IMR-90 (cell line): Measurements from ENCODE around the gene NFASC. TPM values are rescaled to one million over a fixed set of nuclear protein-coding genes. Genes with fewer than 3 reads are reported as not detected.

ENCODE experiments used
- ATAC-seq: fragments of 200-7000 bp; cut with Tn5 transposase; 2 replicates; pipeline ENCODE4 v1.9.1; 2020; ENCODE audit warnings: low read depth, mild to moderate bottlenecking, moderate library complexity
- BruUV-seq: library from RNA; stranded (reverse); fragments of 400-500 nt; replicated peaks from 2 replicates; lab custom pipeline; 2021; lab: Mats Ljungman, UMichigan
- CTCF ChIA-PET: fragments of 300-600 bp; formaldehyde crosslinking; extraction: SDS; loops from one replicate; lab custom pipeline; 2021; ENCODE audit warnings: antibody characterized with exemption; lab: Yijun Ruan, JAX
- POLR2A ChIA-PET: fragments of 300-600 bp; sonication (Branson Sonifier 250); formaldehyde crosslinking; loops from one replicate; lab custom pipeline; 2022; ENCODE audit warnings: antibody characterized with exemption; ENCODE audit not compliant: unreplicated experiment; lab: Charles Lee
- DNase-seq: peaks from one replicate; pipeline ENCODE4 v3.0.0; 2013
- H2AFZ ChIP-seq: replicated peaks from 2 replicates; pipeline ENCODE3; 2013; ENCODE audit warnings: low read length, mild to moderate bottlenecking; ENCODE audit not compliant: poor library complexity
- H2AK5ac ChIP-seq: 2 replicates; pipeline ENCODE4 v1.6.1; 2013; ENCODE audit warnings: low read depth, low read length, inconsistent platforms
- H2AK9ac ChIP-seq: replicated peaks from 2 replicates; pipeline ENCODE3; 2013; ENCODE audit warnings: mild to moderate bottlenecking, low read depth, low read length, moderate library complexity; ENCODE audit not compliant: poor library complexity
- H2BK120ac ChIP-seq: 2 replicates; pipeline ENCODE4 v1.6.1; 2013; ENCODE audit warnings: low read depth, low read length, inconsistent platforms
- H2BK15ac ChIP-seq: 3 replicates; pipeline ENCODE4 v1.6.1; 2013; ENCODE audit warnings: low read depth, low read length, inconsistent platforms
- H2BK20ac ChIP-seq: 2 replicates; pipeline ENCODE4 v1.6.1; 2013; ENCODE audit warnings: low read depth, mild to moderate bottlenecking, inconsistent platforms, low read length, moderate library complexity
- H2BK5ac ChIP-seq: 2 replicates; pipeline ENCODE4 v1.6.1; 2013; ENCODE audit warnings: mild to moderate bottlenecking, low read depth, low read length, inconsistent platforms; ENCODE audit not compliant: poor library complexity, severe bottlenecking
- H3K14ac ChIP-seq: replicated peaks from 2 replicates; pipeline ENCODE4 v1.6.1; 2013; ENCODE audit warnings: low read depth, low read length, inconsistent platforms
- H3K18ac ChIP-seq: 2 replicates; pipeline ENCODE4 v1.6.1; 2013; ENCODE audit warnings: low read depth, low read length, control low read depth
- H3K23ac ChIP-seq: 2 replicates; pipeline ENCODE4 v1.6.1; 2013; ENCODE audit warnings: low read depth, low read length, inconsistent platforms
- H3K27ac ChIP-seq: 2 replicates; pipeline ENCODE4 v1.5.1; 2013; ENCODE audit warnings: mild to moderate bottlenecking, control low read depth, low read length; ENCODE audit not compliant: insufficient read depth
- H3K27me3 ChIP-seq: 2 replicates; pipeline ENCODE4 v1.6.1; 2013; ENCODE audit warnings: low read length; ENCODE audit not compliant: control insufficient read depth, insufficient read depth
- H3K36me3 ChIP-seq: 2 replicates; pipeline ENCODE4 v1.6.1; 2013; ENCODE audit warnings: low read length, mixed read lengths; ENCODE audit not compliant: control insufficient read depth, insufficient read depth
- H3K4ac ChIP-seq: 2 replicates; pipeline ENCODE4 v1.6.1; 2013; ENCODE audit warnings: low read depth, low read length, inconsistent platforms
- H3K4me1 ChIP-seq: 2 replicates; pipeline ENCODE4 v1.6.1; 2013; ENCODE audit warnings: low read length, mixed read lengths; ENCODE audit not compliant: control insufficient read depth, insufficient read depth
- H3K4me2 ChIP-seq: 2 replicates; pipeline ENCODE4 v1.6.1; 2013; ENCODE audit warnings: low read depth, mild to moderate bottlenecking, control low read depth, low read length, moderate library complexity
- H3K4me3 ChIP-seq: 2 replicates; pipeline ENCODE4 v1.5.1; 2013; ENCODE audit warnings: low read depth, mild to moderate bottlenecking, control low read depth, low read length, moderate library complexity; ENCODE audit not compliant: insufficient read depth
- H3K56ac ChIP-seq: 2 replicates; pipeline ENCODE4 v1.6.1; 2013; ENCODE audit warnings: low read length, inconsistent platforms; ENCODE audit not compliant: insufficient read depth; ENCODE audit errors: extremely low read depth
- H3K79me1 ChIP-seq, 2 experiments: 2 replicates each; pipeline ENCODE4 v1.6.1; 2013; ENCODE audit warnings: low read length in 2 of 2, inconsistent platforms in 1 of 2, low read depth in 1 of 2
- H3K9ac ChIP-seq: 2 replicates; pipeline ENCODE4 v1.6.1; 2013; ENCODE audit warnings: low read depth, low read length, control low read depth
- H3K9me1 ChIP-seq: 2 replicates; pipeline ENCODE4 v1.6.1; 2013; ENCODE audit warnings: low read length, inconsistent platforms; ENCODE audit not compliant: insufficient read depth
- H3K9me3 ChIP-seq: 2 replicates; pipeline ENCODE4 v1.6.1; 2013; ENCODE audit warnings: low read length; ENCODE audit not compliant: control insufficient read depth, insufficient read depth
- H4K20me1 ChIP-seq: 2 replicates; pipeline ENCODE4 v1.6.1; 2013; ENCODE audit warnings: low read length, inconsistent platforms; ENCODE audit not compliant: insufficient read depth
- H4K5ac ChIP-seq: 2 replicates; pipeline ENCODE4 v1.6.1; 2013; ENCODE audit warnings: mild to moderate bottlenecking, low read depth, low read length, control low read depth
- H4K8ac ChIP-seq, 2 experiments: 2 replicates each; pipeline ENCODE4 v1.6.1; 2013; ENCODE audit warnings: low read depth in 2 of 2, low read length in 2 of 2, control low read depth in 1 of 2, inconsistent platforms in 1 of 2
- H4K91ac ChIP-seq: 2 replicates; pipeline ENCODE4 v1.6.1; 2013; ENCODE audit warnings: low read depth, low read length, inconsistent platforms; ENCODE audit not compliant: insufficient read depth
- BHLHE40 ChIP-seq: fragments of 150-350 bp; IDR thresholded peaks from 2 replicates; pipeline ENCODE4 v1.6.1; 2016; ENCODE audit warnings: mild to moderate bottlenecking, low read depth, low read length
- CEBPB ChIP-seq: IDR thresholded peaks from 2 replicates; pipeline ENCODE4 v1.6.1; 2012; ENCODE audit warnings: low read depth, low read length, improper control_type of control experiment
- CHD1 ChIP-seq: IDR thresholded peaks from 2 replicates; pipeline ENCODE4 v1.6.1; 2012; ENCODE audit warnings: low read depth, low read length, improper control_type of control experiment
- FOS ChIP-seq: fragments of 150-350 bp; IDR thresholded peaks from 2 replicates; pipeline ENCODE4 v1.6.1; 2016; ENCODE audit warnings: low read depth, low read length
- MAFK ChIP-seq: IDR thresholded peaks from 2 replicates; pipeline ENCODE4 v1.6.1; 2012; ENCODE audit warnings: low read depth, low read length, improper control_type of control experiment
- MAZ ChIP-seq: IDR thresholded peaks from 2 replicates; pipeline ENCODE4 v1.6.1; 2012; ENCODE audit warnings: low read depth, mild to moderate bottlenecking, low read length, improper control_type of control experiment, moderate library complexity, borderline replicate concordance
- MXI1 ChIP-seq: IDR thresholded peaks from 2 replicates; pipeline ENCODE4 v1.6.1; 2012; ENCODE audit warnings: low read depth, mild to moderate bottlenecking, low read length, moderate library complexity, borderline replicate concordance
- NFE2L2 ChIP-seq: fragments of 150-350 bp; IDR thresholded peaks from 2 replicates; pipeline ENCODE4 v1.6.1; 2016; ENCODE audit warnings: low read depth, mild to moderate bottlenecking, low read length
- RAD21 ChIP-seq: IDR thresholded peaks from 2 replicates; pipeline ENCODE4 v1.6.1; 2012; ENCODE audit warnings: low read length, improper control_type of control experiment
- RCOR1 ChIP-seq: IDR thresholded peaks from 2 replicates; pipeline ENCODE4 v1.6.1; 2012; ENCODE audit warnings: mild to moderate bottlenecking, low read length, improper control_type of control experiment; ENCODE audit not compliant: insufficient replicate concordance
- RFX5 ChIP-seq: IDR thresholded peaks from 2 replicates; pipeline ENCODE4 v1.8.0; 2012; ENCODE audit warnings: low read depth, mild to moderate bottlenecking, low read length, moderate library complexity
- SMC3 ChIP-seq: fragments of 150-350 bp; IDR thresholded peaks from 2 replicates; pipeline ENCODE4 v1.6.1; 2016; ENCODE audit warnings: low read depth, mild to moderate bottlenecking, antibody characterized with exemption, low read length, moderate library complexity
- WGBS, 2 experiments: methylation state at CpG; one replicate each; pipeline versions ENCODE4 v1.1.5 to v1.1.7; 2013; ENCODE audit warnings: missing lambda C conversion rate in 2 of 2; ENCODE audit not compliant: insufficient read length in 1 of 2; ENCODE audit errors: extremely low coverage in 2 of 2; 5-methylcytosine and 5-hydroxymethylcytosine counted together
- dilution Hi-C: fragments of 300-500 bp; cut with HindIII; formaldehyde crosslinking; loops from one replicate; pipeline ENCODE4 v1.14.3; 2018; ENCODE audit warnings: low sequenced_read_pairs; ENCODE audit not compliant: unreplicated experiment
- in situ Hi-C: fragments of 300-500 bp; cut with MboI; formaldehyde crosslinking; loops from 3 replicates; pipeline ENCODE4 v1.14.3; 2019; ENCODE audit warnings: low sequenced_read_pairs, inconsistent platforms, mixed read lengths
- intact Hi-C: fragments of 100-400 bp; cut with micrococcal nuclease; formaldehyde crosslinking; loops from 2 replicates; pipeline ENCODE4 v1.10.0; 2022
- polyA plus RNA-seq, 3 experiments: library from polyadenylated mRNA; depleted of rRNA; stranded (reverse); fragments of >200 nt; gene quantifications; 2 replicates each; pipeline ENCODE4 v1.2.3, GENCODE V29; 2012; ENCODE audit warnings: low replicate concordance in 1 of 3
- total RNA-seq: library from RNA; depleted of rRNA; stranded (reverse); fragments of >200 nt; gene quantifications from 2 replicates; pipeline ENCODE4 v1.2.3, GENCODE V29; 2012
- TF ChIP-seq, protein P1 (sequence below): fragments of 150-350 bp; IDR thresholded peaks from 2 replicates; pipeline ENCODE4 v1.6.1; 2016; ENCODE audit warnings: low read depth, mild to moderate bottlenecking, low read length, moderate library complexity, borderline replicate concordance
- TF ChIP-seq, protein P2 (sequence below): conservative IDR thresholded peaks from 2 replicates; pipeline ENCODE4 v1.5.1; 2012; ENCODE audit warnings: mild to moderate bottlenecking, low read depth, low read length, improper control_type of control experiment
- TF ChIP-seq, protein P3 (sequence below): fragments of 150-350 bp; IDR thresholded peaks from 2 replicates; pipeline ENCODE4 v1.6.1; 2017; ENCODE audit warnings: mild to moderate bottlenecking, antibody characterized with exemption, low read length, low read depth

Gene NFASC
- total and polyA plus RNA-seq, 2 of the 4 experiments (the other 2 are of a cell fraction) = 0.18 to 0.79 TPM

- ChIA-PET POLR2A (no interaction called here), CTCF (no interaction called here)
- BruUV-seq = no TSS peak
- Histone ChIP-seq H2AK9ac (no peak overlapping the region), H2BK20ac (no peak overlapping the region), H3K4me3 (no peak overlapping the region), H3K27ac (no peak overlapping the region), H3K4ac (no peak overlapping the region), H3K18ac (no peak overlapping the region), H3K4me2 (no peak overlapping the region), H2BK5ac (no peak overlapping the region), H4K20me1 (no peaks in the 10 kb centered on the region), H4K8ac (no peak overlapping the region), H3K9me1 (no peaks in the 10 kb centered on the region), H3K14ac (no peak overlapping the region), H3K36me3 (no peaks in the 10 kb centered on the region), H3K79me1 (no peaks in the 10 kb centered on the region), H3K9me3 (no peaks in the 10 kb centered on the region), H3K56ac (no peak overlapping the region), H3K4me1 (no peaks in the 10 kb centered on the region), H4K5ac (no peak overlapping the region), H3K9ac (no peak overlapping the region), H4K91ac (no peak overlapping the region), H3K23ac (no peak overlapping the region), H2AK5ac (no peak overlapping the region), H2BK120ac (no peak overlapping the region), H3K27me3 (peaks cover 11% of the 10 kb centered on the region), H2AFZ (no peak overlapping the region), H2BK15ac (no peak overlapping the region)
- in situ Hi-C loops (no loop called here), intact Hi-C loops (no loop called here), dilution Hi-C loops (no loop called here)
- DNase-seq (no peak), ATAC-seq (no peak)
- 0% methylated on average over 1 of the region's 6 CpGs; no CpG with 5 or more reads in 1 of the 2 experiments for WGBS, 2 experiments
- TF ChIP-seq FOS (no peak), MAZ (no peak), MAFK (no peak), CHD1 (no peak), MXI1 (no peak), RCOR1 (no peak), NFE2L2 (no peak), BHLHE40 (no peak), RFX5 (no peak), RAD21 (no peak), CEBPB (no peak), SMC3 (no peak)
- TF ChIP-seq, protein P1, sequence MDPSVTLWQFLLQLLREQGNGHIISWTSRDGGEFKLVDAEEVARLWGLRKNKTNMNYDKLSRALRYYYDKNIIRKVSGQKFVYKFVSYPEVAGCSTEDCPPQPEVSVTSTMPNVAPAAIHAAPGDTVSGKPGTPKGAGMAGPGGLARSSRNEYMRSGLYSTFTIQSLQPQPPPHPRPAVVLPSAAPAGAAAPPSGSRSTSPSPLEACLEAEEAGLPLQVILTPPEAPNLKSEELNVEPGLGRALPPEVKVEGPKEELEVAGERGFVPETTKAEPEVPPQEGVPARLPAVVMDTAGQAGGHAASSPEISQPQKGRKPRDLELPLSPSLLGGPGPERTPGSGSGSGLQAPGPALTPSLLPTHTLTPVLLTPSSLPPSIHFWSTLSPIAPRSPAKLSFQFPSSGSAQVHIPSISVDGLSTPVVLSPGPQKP = no peak
- TF ChIP-seq, protein P2, sequence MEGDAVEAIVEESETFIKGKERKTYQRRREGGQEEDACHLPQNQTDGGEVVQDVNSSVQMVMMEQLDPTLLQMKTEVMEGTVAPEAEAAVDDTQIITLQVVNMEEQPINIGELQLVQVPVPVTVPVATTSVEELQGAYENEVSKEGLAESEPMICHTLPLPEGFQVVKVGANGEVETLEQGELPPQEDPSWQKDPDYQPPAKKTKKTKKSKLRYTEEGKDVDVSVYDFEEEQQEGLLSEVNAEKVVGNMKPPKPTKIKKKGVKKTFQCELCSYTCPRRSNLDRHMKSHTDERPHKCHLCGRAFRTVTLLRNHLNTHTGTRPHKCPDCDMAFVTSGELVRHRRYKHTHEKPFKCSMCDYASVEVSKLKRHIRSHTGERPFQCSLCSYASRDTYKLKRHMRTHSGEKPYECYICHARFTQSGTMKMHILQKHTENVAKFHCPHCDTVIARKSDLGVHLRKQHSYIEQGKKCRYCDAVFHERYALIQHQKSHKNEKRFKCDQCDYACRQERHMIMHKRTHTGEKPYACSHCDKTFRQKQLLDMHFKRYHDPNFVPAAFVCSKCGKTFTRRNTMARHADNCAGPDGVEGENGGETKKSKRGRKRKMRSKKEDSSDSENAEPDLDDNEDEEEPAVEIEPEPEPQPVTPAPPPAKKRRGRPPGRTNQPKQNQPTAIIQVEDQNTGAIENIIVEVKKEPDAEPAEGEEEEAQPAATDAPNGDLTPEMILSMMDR = no peak
- TF ChIP-seq, protein P3, sequence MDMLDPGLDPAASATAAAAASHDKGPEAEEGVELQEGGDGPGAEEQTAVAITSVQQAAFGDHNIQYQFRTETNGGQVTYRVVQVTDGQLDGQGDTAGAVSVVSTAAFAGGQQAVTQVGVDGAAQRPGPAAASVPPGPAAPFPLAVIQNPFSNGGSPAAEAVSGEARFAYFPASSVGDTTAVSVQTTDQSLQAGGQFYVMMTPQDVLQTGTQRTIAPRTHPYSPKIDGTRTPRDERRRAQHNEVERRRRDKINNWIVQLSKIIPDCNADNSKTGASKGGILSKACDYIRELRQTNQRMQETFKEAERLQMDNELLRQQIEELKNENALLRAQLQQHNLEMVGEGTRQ = no peak
These were observed 32.0 kb downstream of the NFASC start for GRCh38 chr1:204902671-204903070.
